HEK293 (cell line): Measurements from ENCODE around the gene ARPC4.

Experiments used
- CTCF ChIA-PET: fragments of 350-600 bp; formaldehyde crosslinking; extraction: SDS; loops from one replicate; lab custom pipeline; 2021; ENCODE audit warnings: antibody characterized with exemption; lab: Yijun Ruan, JAX
- POLR2A ChIA-PET: fragments of 300-600 bp; formaldehyde crosslinking; extraction: SDS; loops from one replicate; lab custom pipeline; 2020; ENCODE audit warnings: antibody characterized with exemption, inconsistent platforms; lab: Yijun Ruan, JAX
- H3K27ac ChIP-seq: fragments of 200-500 bp; sonication (Bioruptor generic); 2 replicates; pipeline ENCODE4 v1.5.1; 2014; ENCODE audit warnings: low read depth, low read length, control low read depth, inconsistent platforms; ENCODE audit errors: extremely low read depth
- H3K36me3 ChIP-seq, 2 experiments: fragments of 200-500 bp in 1 of 2; sonication (Bioruptor generic) in 1 of 2; 1 replicate in 1 of 2; 2 replicates in 1 of 2; pipeline ENCODE4 v1.5.1; 2014 to 2017; ENCODE audit warnings: inconsistent platforms in 2 of 2, low read length in 2 of 2; ENCODE audit not compliant: control insufficient read depth in 2 of 2, insufficient read depth in 1 of 2
- H3K4me1 ChIP-seq: fragments of 200-500 bp; sonication (Bioruptor generic); 2 replicates; pipeline ENCODE4 v1.5.1; 2014; ENCODE audit warnings: mild to moderate bottlenecking, low read length, inconsistent platforms; ENCODE audit not compliant: control insufficient read depth, insufficient read depth
- H3K4me3 ChIP-seq: 2 replicates; pipeline ENCODE4 v1.5.1; 2011; ENCODE audit warnings: low read depth, mild to moderate bottlenecking, control low read depth, low read length, moderate library complexity
- H3K9me3 ChIP-seq: fragments of 200-500 bp; sonication (Bioruptor generic); 2 replicates; pipeline ENCODE4 v1.5.1; 2014; ENCODE audit warnings: low read depth, low read length, inconsistent platforms; ENCODE audit not compliant: control insufficient read depth, insufficient read depth
- GLI4 ChIP-seq: fragments of 450-650 bp; formaldehyde crosslinking; IDR thresholded peaks from 2 replicates; pipeline ENCODE4 v1.5.1; 2016; ENCODE audit warnings: missing biosample characterization, missing genetic modification characterization
- PRDM1 ChIP-seq: fragments of 450-650 bp; formaldehyde crosslinking; IDR thresholded peaks from 2 replicates; pipeline ENCODE4; 2016; ENCODE audit warnings: missing biosample characterization, missing genetic modification characterization
- PRDM2 ChIP-seq: fragments of 450-650 bp; formaldehyde crosslinking; IDR thresholded peaks from 2 replicates; pipeline ENCODE4 v1.5.1; 2016; ENCODE audit warnings: missing biosample characterization, missing genetic modification characterization, borderline replicate concordance
- TRIM28 ChIP-seq: IDR thresholded peaks from 2 replicates; pipeline ENCODE4 v1.6.1; 2011; ENCODE audit warnings: low read length, control low read depth, borderline replicate concordance
- ZBTB17 ChIP-seq: fragments of 450-650 bp; formaldehyde crosslinking; IDR thresholded peaks from 2 replicates; pipeline ENCODE4 v1.5.1; 2016; ENCODE audit warnings: missing biosample characterization, missing genetic modification characterization
- ZBTB44 ChIP-seq: fragments of 450-650 bp; IDR thresholded peaks from 2 replicates; pipeline ENCODE4 v1.5.1; 2018; ENCODE audit warnings: missing biosample characterization, mild to moderate bottlenecking, missing genetic modification characterization
- ZFP3 ChIP-seq: fragments of 450-650 bp; formaldehyde crosslinking; IDR thresholded peaks from 2 replicates; pipeline ENCODE4 v1.5.1; 2016; ENCODE audit warnings: low read depth, missing biosample characterization, missing genetic modification characterization
- ZNF174 ChIP-seq: fragments of 450-650 bp; formaldehyde crosslinking; IDR thresholded peaks from 2 replicates; pipeline ENCODE4 v1.5.0; 2017; ENCODE audit warnings: missing biosample characterization, mild to moderate bottlenecking, missing genetic modification characterization
- ZNF214 ChIP-seq: fragments of 450-650 bp; formaldehyde crosslinking; IDR thresholded peaks from 2 replicates; pipeline ENCODE4 v1.5.1; 2017; ENCODE audit warnings: missing biosample characterization, mild to moderate bottlenecking, missing genetic modification characterization, borderline replicate concordance
- ZNF223 ChIP-seq: fragments of 450-650 bp; formaldehyde crosslinking; IDR thresholded peaks from 2 replicates; pipeline ENCODE4 v1.5.1; 2016; ENCODE audit warnings: missing biosample characterization, missing genetic modification characterization
- ZNF302 ChIP-seq: fragments of 450-650 bp; formaldehyde crosslinking; IDR thresholded peaks from 2 replicates; pipeline ENCODE4 v1.5.1; 2016; ENCODE audit warnings: missing biosample characterization, missing genetic modification characterization, low read depth
- ZNF341 ChIP-seq: fragments of 450-650 bp; formaldehyde crosslinking; IDR thresholded peaks from 2 replicates; pipeline ENCODE4; 2016; ENCODE audit warnings: low read depth, missing biosample characterization, missing genetic modification characterization
- ZNF391 ChIP-seq: fragments of 450-650 bp; formaldehyde crosslinking; IDR thresholded peaks from 2 replicates; pipeline ENCODE4 v1.5.1; 2016; ENCODE audit warnings: low read depth, missing biosample characterization, missing genetic modification characterization, borderline replicate concordance
- ZNF416 ChIP-seq: fragments of 450-650 bp; formaldehyde crosslinking; IDR thresholded peaks from 2 replicates; pipeline ENCODE4 v1.5.1; 2016; ENCODE audit warnings: missing biosample characterization, missing genetic modification characterization
- ZNF48 ChIP-seq: fragments of 450-650 bp; formaldehyde crosslinking; IDR thresholded peaks from 2 replicates; pipeline ENCODE4 v1.5.1; 2016; ENCODE audit warnings: missing biosample characterization, missing genetic modification characterization
- ZNF488 ChIP-seq: fragments of 450-650 bp; formaldehyde crosslinking; IDR thresholded peaks from 2 replicates; pipeline ENCODE4 v1.5.1; 2016; ENCODE audit warnings: missing biosample characterization, missing genetic modification characterization
- ZNF548 ChIP-seq: fragments of 450-650 bp; formaldehyde crosslinking; IDR thresholded peaks from 2 replicates; pipeline ENCODE4 v1.5.1; 2016; ENCODE audit warnings: missing biosample characterization, missing genetic modification characterization
- ZNF704 ChIP-seq: fragments of 450-650 bp; formaldehyde crosslinking; IDR thresholded peaks from 2 replicates; pipeline ENCODE4 v1.5.1; 2016; ENCODE audit warnings: missing biosample characterization, missing genetic modification characterization
- ZNF776 ChIP-seq: fragments of 450-650 bp; formaldehyde crosslinking; IDR thresholded peaks from 2 replicates; pipeline ENCODE4 v1.5.0; 2017; ENCODE audit warnings: missing biosample characterization, missing genetic modification characterization, borderline replicate concordance

Gene ARPC4

GRCh38 chr3:9782770-9783169, 10.1 kb upstream of the ARPC4 start (continued):
- no peak for TF ChIP-seq PRDM2
- TF ChIP-seq, all 188 proteins: peak for 3

- ChIA-PET POLR2A (interaction anchor here (0.9 kb wide), 1 partner anchor 9 kb away, joined by 3 read pairs; the partner anchor contains the start of genes ARPC4 and TADA3), CTCF (interaction anchor here (0.6 to 0.7 kb wide), 2 partner anchors 29 to 247 kb away, joined by 5 to 6 read pairs; no protein-coding TSS in a partner anchor)
- no peak overlapping the region for H3K4me3 ChIP-seq
- H3K4me1 ChIP-seq = no peaks in the 10 kb centered on the region
- H3K9me3 ChIP-seq = no peaks in the 10 kb centered on the region
- H3K36me3 ChIP-seq = peaks cover 13 to 81% of the 10 kb centered on the region in 2 experiments; a peak in 2 of 3 replicates
- TF ChIP-seq ZNF302 (tag by site-specific recombination) (no peak), TRIM28 (no peak), ZNF214 (tag by site-specific recombination) (no peak), GLI4 (tag by site-specific recombination) (no peak), ZNF391 (tag by site-specific recombination) (no peak), ZNF174 (tag by site-specific recombination) (no peak), ZNF704 (no peak), ZNF548 (tag by site-specific recombination) (no peak), ZNF776 (no peak), ZNF223 (tag by site-specific recombination) (no peak), ZNF48 (no peak), ZNF341 (tag by site-specific recombination) (no peak)
- no peak overlapping the region for H3K27ac ChIP-seq
These were observed 8.9 kb upstream of the ARPC4 start for GRCh38 chr3:9783954-9784353.

GRCh38 chr3:9784965-9785364, 7.9 kb upstream of the ARPC4 start:
- H3K27ac ChIP-seq = no peak overlapping the region
- POLR2A ChIA-PET = interaction anchor here (1.0 kb wide), 1 partner anchor 15 kb away, joined by 4 read pairs; the partner anchor contains the start of gene CAMK1
- TF ChIP-seq ZNF488 (tag by site-specific recombination) (no peak), PRDM1 (tag by site-specific recombination) (no peak), ZNF416 (tag by site-specific recombination) (no peak), ZBTB44 (tag by site-specific recombination) (no peak), ZFP3 (tag by site-specific recombination) (no peak), ZBTB17 (tag by site-specific recombination) (no peak)
- H3K4me3 ChIP-seq = no peak overlapping the region
- no peaks in the 10 kb centered on the region for H3K9me3 ChIP-seq
- H3K4me1 ChIP-seq = no peaks in the 10 kb centered on the region
- H3K36me3 ChIP-seq = peaks cover 13 to 84% of the 10 kb centered on the region in 2 experiments; a peak in 2 of 3 replicates
- CTCF ChIA-PET = interaction anchor here (1.5 to 1.9 kb wide), 2 partner anchors 11 to 35 kb away, joined by 3 to 7 read pairs; partner anchors contain the start of gene OGG1
